GM12864 (cell line): Measurements from ENCODE around the gene TMEM86A.
"Not testable (repeated sequence)": the region's sequence is repeated elsewhere in the genome, so short reads cannot be mapped to it uniquely, and the experiment has no call there.

Experiments used
- DNase-seq: peaks from one replicate; pipeline ENCODE4 v3.0.0-alpha.2; 2011; ENCODE audit warnings: low read depth
- H3K4me3 ChIP-seq: 2 replicates; pipeline ENCODE4 v1.5.1; 2011; ENCODE audit warnings: mild to moderate bottlenecking, low read depth, low read length, control low read depth
- TF ChIP-seq, protein P1 (sequence below): IDR thresholded peaks from 2 replicates; pipeline ENCODE4 v1.5.1; 2011; ENCODE audit warnings: low read depth, mild to moderate bottlenecking, moderate library complexity, low read length, control low read depth, inconsistent platforms; ENCODE audit errors: missing control alignments

TMEM86A gene

DNA sequence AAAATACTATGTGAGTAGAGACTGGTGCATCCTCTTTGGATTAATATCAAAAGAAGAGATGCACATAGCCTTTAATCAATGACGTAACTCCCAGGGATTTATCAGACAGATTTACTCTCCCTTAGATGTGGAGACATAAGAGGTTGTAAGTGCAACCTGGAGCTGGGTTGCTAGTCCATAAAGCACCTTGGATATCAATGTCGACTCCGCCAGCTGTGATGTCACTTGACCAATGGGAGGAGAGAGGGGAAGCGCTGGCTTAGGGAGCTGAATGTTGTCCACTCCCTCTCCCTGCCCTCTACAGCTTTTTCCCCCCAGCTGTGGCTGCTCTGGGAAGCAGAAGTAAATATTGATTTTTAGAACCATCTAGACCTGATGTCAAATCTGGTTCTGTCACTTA lies 28.9 kb upstream of the TMEM86A start:
- no peak for DNase-seq
- TF ChIP-seq, protein P1, sequence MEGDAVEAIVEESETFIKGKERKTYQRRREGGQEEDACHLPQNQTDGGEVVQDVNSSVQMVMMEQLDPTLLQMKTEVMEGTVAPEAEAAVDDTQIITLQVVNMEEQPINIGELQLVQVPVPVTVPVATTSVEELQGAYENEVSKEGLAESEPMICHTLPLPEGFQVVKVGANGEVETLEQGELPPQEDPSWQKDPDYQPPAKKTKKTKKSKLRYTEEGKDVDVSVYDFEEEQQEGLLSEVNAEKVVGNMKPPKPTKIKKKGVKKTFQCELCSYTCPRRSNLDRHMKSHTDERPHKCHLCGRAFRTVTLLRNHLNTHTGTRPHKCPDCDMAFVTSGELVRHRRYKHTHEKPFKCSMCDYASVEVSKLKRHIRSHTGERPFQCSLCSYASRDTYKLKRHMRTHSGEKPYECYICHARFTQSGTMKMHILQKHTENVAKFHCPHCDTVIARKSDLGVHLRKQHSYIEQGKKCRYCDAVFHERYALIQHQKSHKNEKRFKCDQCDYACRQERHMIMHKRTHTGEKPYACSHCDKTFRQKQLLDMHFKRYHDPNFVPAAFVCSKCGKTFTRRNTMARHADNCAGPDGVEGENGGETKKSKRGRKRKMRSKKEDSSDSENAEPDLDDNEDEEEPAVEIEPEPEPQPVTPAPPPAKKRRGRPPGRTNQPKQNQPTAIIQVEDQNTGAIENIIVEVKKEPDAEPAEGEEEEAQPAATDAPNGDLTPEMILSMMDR: no peak
- no peak overlapping the region for H3K4me3 ChIP-seq

DNA sequence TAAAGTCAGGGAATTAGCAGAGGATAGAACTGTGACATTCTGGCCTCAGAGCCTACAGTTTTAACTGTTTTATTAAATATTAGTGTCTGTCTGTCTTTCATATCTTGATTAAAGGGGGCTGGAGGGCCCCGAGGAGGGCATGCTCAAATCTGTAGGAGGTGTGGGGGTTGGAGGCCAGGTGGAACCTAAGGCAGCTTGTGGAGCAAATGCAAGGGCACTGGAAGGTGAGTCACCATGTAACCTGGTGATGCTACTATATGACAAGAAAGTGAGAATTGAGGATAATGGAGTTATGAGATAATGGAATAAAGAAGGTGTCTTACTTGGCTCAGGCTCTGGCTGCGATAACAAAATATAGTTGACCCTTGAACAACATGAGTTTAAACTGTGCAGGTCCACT lies 27.3 kb upstream of the TMEM86A start:
- DNase-seq: no peak
- TF ChIP-seq, protein P1: no peak
- H3K4me3 ChIP-seq: no peak overlapping the region

DNA sequence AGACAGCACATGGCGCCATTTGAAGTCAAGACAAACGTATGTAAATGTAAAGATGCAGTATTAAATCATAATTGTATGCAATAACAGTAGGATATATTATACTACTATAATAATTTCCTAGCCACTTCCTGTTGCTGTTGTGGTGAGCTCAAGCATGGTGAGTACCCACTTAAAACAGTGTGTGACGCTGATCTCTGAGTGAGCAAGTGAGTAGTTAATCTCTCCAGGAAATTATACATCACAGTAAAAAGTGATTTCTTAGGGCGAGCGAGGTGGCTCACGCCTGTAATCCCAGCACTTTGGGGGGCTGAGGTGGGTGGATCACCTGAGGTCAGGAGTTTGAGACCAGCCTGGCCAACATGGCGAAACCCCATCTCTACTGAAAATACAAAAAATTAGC lies 26.4 kb upstream of the TMEM86A start:
- H3K4me3 ChIP-seq, DNase-seq: not testable (repeated sequence)

DNA sequence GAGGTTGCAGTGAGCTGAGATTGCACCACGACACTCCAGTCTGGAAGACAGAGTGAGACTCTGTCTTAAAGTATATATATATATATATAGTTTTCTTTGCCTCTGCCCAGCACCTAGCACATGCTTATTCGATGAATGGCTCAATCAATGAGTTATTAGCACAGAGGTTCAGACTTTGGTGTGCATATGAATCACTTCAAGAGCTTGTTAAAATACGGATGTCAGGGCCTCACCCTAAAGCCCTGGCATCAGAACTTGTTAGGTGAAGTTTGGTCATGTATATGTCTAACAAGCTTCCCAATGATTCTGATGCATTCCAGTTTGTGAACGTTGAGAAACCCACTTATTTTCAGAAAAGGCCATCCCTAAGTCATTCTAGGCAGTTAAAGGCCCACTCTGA lies 21.8 kb upstream of the TMEM86A start:
- no peak overlapping the region for H3K4me3 ChIP-seq
- TF ChIP-seq, protein P1: no peak
- no peak for DNase-seq

DNA sequence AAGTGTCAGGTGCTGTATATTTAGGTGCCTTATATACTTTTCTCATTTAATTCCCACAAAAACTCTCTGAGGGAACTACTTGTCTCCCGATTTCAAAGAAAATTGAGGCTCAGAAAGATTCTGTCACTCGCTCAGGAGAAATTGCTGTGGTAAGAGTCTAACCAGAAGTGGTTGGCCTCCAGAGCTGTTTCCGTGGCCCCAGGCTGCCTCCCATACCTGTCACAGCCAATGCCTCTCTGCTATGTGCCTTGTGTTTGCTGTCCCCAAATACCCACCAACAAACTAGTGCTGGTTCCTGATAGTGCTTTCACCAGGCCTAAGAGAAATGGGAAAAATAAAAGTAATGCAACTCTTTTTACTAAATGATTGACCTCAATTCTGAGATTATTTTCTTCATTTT lies 21.0 kb upstream of the TMEM86A start:
- no peak overlapping the region for H3K4me3 ChIP-seq
- DNase-seq: no peak
- TF ChIP-seq, protein P1: no peak

DNA sequence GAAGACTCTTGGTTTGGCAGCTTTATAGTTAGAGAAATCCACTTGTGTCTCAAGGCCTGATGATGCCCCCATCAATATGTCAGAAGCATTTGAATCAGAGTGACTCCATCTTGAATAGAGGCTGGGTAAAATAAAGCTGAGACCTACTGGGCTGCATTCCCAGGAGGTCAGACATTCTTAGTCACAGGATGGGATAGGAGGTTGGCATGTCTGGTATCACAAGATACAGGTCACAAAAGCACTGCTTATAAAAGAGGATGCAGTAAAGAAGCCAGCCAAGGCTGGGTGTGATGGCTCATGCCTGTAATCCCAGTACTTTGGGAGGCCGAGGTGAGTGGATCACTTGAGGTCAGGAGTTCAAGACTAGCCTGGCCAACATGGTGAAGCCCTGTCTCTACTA lies 16.6 kb upstream of the TMEM86A start:
- not testable (repeated sequence) for DNase-seq, H3K4me3 ChIP-seq

DNA sequence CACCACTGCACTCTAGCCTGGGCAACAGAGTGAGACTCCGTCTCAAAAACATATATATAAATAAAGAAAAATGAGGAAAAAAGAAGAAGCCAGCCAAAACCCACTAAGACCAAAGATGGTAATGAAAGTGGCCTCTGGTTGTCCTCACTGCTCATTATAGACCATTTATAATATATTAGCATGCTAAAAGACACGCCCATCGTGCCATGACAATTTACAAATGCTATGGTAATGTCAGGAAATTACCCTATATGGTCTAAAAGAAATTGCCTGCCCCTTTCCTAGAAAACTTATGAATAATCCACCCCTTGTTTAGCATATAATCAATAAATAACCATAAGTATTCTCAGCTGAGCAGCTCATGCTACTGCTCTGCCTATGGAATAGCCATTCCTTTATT lies 16.1 kb upstream of the TMEM86A start:
- no peak for DNase-seq
- no peak overlapping the region for H3K4me3 ChIP-seq
- TF ChIP-seq, protein P1: no peak

DNA sequence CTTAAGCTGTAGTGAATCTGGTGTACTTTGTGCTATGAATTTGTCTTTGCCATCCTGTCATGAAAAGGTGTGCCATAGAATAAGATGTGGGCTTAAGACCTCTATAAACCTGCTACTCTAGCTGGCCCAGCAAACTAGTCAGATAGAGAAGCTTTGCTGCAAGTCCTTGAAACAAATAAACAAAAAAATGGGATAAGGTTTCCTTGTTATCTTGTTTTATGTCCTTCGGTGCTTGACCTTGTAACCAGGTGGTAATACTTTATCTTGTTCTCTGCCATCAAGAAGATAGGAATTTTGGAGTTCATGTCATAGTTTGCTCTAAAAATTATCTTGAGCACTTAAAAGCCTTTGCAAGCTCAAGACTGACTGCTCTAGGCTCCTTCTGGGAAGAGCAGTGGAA lies 14.3 kb upstream of the TMEM86A start:
- H3K4me3 ChIP-seq: no peak overlapping the region
- TF ChIP-seq, protein P1: no peak
- DNase-seq: no peak

DNA sequence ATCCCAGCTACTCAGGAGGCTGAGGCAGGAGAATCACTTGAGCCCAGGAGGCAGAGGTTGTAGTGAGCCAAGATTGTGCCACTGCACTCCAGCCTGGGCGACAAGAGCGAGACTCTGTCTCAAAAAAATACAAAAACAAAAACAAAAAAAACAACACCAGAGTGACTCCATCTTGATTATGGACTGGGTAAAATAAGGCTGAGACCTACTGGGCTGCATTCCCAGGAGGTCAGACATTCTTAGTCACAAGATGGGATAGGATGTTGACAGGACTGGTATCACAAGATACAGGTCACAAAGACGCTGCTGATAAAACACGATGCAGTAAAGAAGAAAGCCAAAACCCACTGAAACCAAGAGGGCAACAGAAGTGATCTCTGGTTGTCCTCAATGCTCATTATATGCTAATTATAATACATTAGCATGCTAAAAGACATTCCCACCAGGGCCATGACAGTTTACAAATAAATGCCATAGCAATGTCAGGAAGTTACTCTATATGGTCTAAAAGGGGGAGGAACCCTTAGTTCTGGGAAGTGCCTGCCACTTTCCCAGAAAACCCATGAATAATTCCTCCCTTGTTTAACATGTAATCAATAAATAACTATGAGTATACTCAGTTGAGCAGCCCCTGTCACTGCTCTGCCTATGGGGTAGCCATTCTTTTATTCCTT lies 7.0 kb upstream of the TMEM86A start:
- H3K4me3 ChIP-seq: not testable (repeated sequence)

More for the DNA sequence above, 7.0 kb upstream of the TMEM86A start:
- not testable (repeated sequence) for DNase-seq
